ENCODE measurements around the gene DPPA2. TPM values are rescaled to one million over a fixed set of nuclear protein-coding genes. Genes with fewer than 3 reads are reported as not detected.

Gene DPPA2
- total RNA-seq, 1 donor from 2014 or later, result 1.8 TPM

- Histone ChIP-seq H2AFZ (replicated peaks) (no peak overlapping the region), H3K4me2 (no peak overlapping the region)
- H3K4me3 Mint-ChIP-seq, result no peak overlapping the region
Observed at GRCh38 chr3:109313061-109313460, 3.3 kb downstream of the DPPA2 start.

GRCh38 chr3:109297496-109297895, 18.8 kb downstream of the DPPA2 start:
- no peak overlapping the region for H3K27ac ChIP-seq
- H3K79me2 ChIP-seq (ENCODE audit: low read depth), result no peaks in the 10 kb centered on the region
- no peak for DNase-seq (ENCODE audit: low spot score)
- no peak overlapping the region for H3K9ac ChIP-seq
- no peaks in the 10 kb centered on the region for H4K20me1 ChIP-seq (ENCODE audit: low read depth)
- Mint-ChIP-seq H3K27ac (no peak overlapping the region), H3K4me3 (no peak overlapping the region), H3K4me1 (no peaks in the 10 kb centered on the region), H3K36me3 (no peaks in the 10 kb centered on the region), H3K27me3 (ENCODE audit: insufficient read depth, low read depth) (peaks cover 4% of the 10 kb centered on the region), H3K9me3 (no peaks in the 10 kb centered on the region)
- no peak overlapping the region for H3K4me3 ChIP-seq
- TF ChIP-seq EZH2phosphoT487 (IDR thresholded peaks at IDR 0.05) (no peak), EZH2 (IDR thresholded peaks at IDR 0.05) (no peak), CTCF (IDR thresholded peaks at IDR 0.05) (no peak)
- no peaks in the 10 kb centered on the region for H3K36me3 ChIP-seq
- H3K27me3 ChIP-seq, result no peaks in the 10 kb centered on the region
- no peaks in the 10 kb centered on the region for H3K4me1 ChIP-seq
- no peak overlapping the region for H3K4me2 ChIP-seq
- H3K9me3 ChIP-seq (ENCODE audit: low read depth), result no peaks in the 10 kb centered on the region
- no peak overlapping the region for H2AFZ ChIP-seq (replicated peaks)
- no peaks in the 10 kb centered on the region for H3F3A ChIP-seq (ENCODE audit: low read depth)

More at GRCh38 chr3:109313061-109313460, 3.3 kb downstream of the DPPA2 start:
- H3K79me2 ChIP-seq (ENCODE audit: low read depth), result no peaks in the 10 kb centered on the region
- H3K9ac ChIP-seq, result no peak overlapping the region
- Mint-ChIP-seq H3K9me3 (peaks cover 2% of the 10 kb centered on the region), H3K27me3 (ENCODE audit: insufficient read depth, low read depth) (no peaks in the 10 kb centered on the region), H3K27ac (no peak overlapping the region), H3K4me1 (peaks cover 5% of the 10 kb centered on the region), H3K36me3 (peaks cover 9% of the 10 kb centered on the region)
- no peak overlapping the region for H3K27ac ChIP-seq
- no peaks in the 10 kb centered on the region for H3K27me3 ChIP-seq
- no peak for TF ChIP-seq EZH2phosphoT487 (IDR thresholded peaks at IDR 0.05)
- TF ChIP-seq EZH2 (IDR thresholded peaks at IDR 0.05), result no peak
- TF ChIP-seq CTCF (IDR thresholded peaks at IDR 0.05), result no peak
- no peaks in the 10 kb centered on the region for H4K20me1 ChIP-seq (ENCODE audit: low read depth)
- H3K4me3 ChIP-seq, result no peak overlapping the region
- no peaks in the 10 kb centered on the region for H3K4me1 ChIP-seq
- no peaks in the 10 kb centered on the region for H3K9me3 ChIP-seq (ENCODE audit: low read depth)
- H3K36me3 ChIP-seq, result no peaks in the 10 kb centered on the region
- DNase-seq (ENCODE audit: low spot score), result no peak
- no peaks in the 10 kb centered on the region for H3F3A ChIP-seq (ENCODE audit: low read depth)

- no peaks in the 10 kb centered on the region for H3F3A ChIP-seq (ENCODE audit: low read depth)
- TF ChIP-seq EZH2 (IDR thresholded peaks at IDR 0.05) (no peak), EZH2phosphoT487 (IDR thresholded peaks at IDR 0.05) (no peak)
- no peak overlapping the region for H3K27ac ChIP-seq
- Mint-ChIP-seq H3K9me3 (no peaks in the 10 kb centered on the region), H3K27me3 (ENCODE audit: insufficient read depth, low read depth) (peaks cover 2% of the 10 kb centered on the region), H3K4me3 (no peak overlapping the region), H3K36me3 (no peaks in the 10 kb centered on the region), H3K27ac (no peak overlapping the region), H3K4me1 (no peaks in the 10 kb centered on the region)
- no peak overlapping the region for H2AFZ ChIP-seq (replicated peaks)
- no peaks in the 10 kb centered on the region for H4K20me1 ChIP-seq (ENCODE audit: low read depth)
- H3K4me1 ChIP-seq, result peaks cover 3% of the 10 kb centered on the region
- H3K36me3 ChIP-seq, result no peaks in the 10 kb centered on the region
- H3K9ac ChIP-seq, result no peak overlapping the region
- no peak for DNase-seq (ENCODE audit: low spot score)
- no peaks in the 10 kb centered on the region for H3K9me3 ChIP-seq (ENCODE audit: low read depth)
- no peak overlapping the region for H3K4me3 ChIP-seq
- no peaks in the 10 kb centered on the region for H3K27me3 ChIP-seq
- H3K79me2 ChIP-seq (ENCODE audit: low read depth), result no peaks in the 10 kb centered on the region
- H3K4me2 ChIP-seq, result no peak overlapping the region
Observed at GRCh38 chr3:109284071-109284470, 32.2 kb downstream of the DPPA2 start.

GRCh38 chr3:109278546-109278945, 37.8 kb downstream of the DPPA2 start:
- TF ChIP-seq EZH2phosphoT487 (IDR thresholded peaks at IDR 0.05) (no peak), CTCF (IDR thresholded peaks at IDR 0.05) (no peak), EZH2 (IDR thresholded peaks at IDR 0.05) (no peak)
- no peaks in the 10 kb centered on the region for H4K20me1 ChIP-seq (ENCODE audit: low read depth)
- H3K27me3 Mint-ChIP-seq (ENCODE audit: insufficient read depth, low read depth), result peaks cover 2% of the 10 kb centered on the region
- no peak for DNase-seq (ENCODE audit: low spot score)
- H3K79me2 ChIP-seq (ENCODE audit: low read depth), result no peaks in the 10 kb centered on the region
- peaks cover 3% of the 10 kb centered on the region for H3F3A ChIP-seq (ENCODE audit: low read depth)
- H3K4me1 ChIP-seq, result no peaks in the 10 kb centered on the region
- H3K36me3 ChIP-seq, result no peaks in the 10 kb centered on the region
- H3K9me3 ChIP-seq (ENCODE audit: low read depth), result no peaks in the 10 kb centered on the region
- no peaks in the 10 kb centered on the region for H3K36me3 Mint-ChIP-seq
- no peaks in the 10 kb centered on the region for H3K9me3 Mint-ChIP-seq
- no peak overlapping the region for H3K27ac Mint-ChIP-seq
- no peak overlapping the region for H3K4me3 ChIP-seq
- H3K4me3 Mint-ChIP-seq, result no peak overlapping the region
- H3K9ac ChIP-seq, result no peak overlapping the region
- H3K27me3 ChIP-seq, result no peaks in the 10 kb centered on the region
- H3K4me2 ChIP-seq, result no peak overlapping the region
- no peak overlapping the region for H3K27ac ChIP-seq
- H2AFZ ChIP-seq (replicated peaks), result no peak overlapping the region
- no peaks in the 10 kb centered on the region for H3K4me1 Mint-ChIP-seq
